Breast epithelium (tissue), 3 donors: ENCODE results near the gene CRK.

Experiments used
- CTCF ChIP-seq, 3 donors: fragments of 450-650 bp; IDR thresholded peaks; one replicate each; pipeline ENCODE4 v1.5.1; 2016 to 2017; ENCODE audit warnings: antibody characterized with exemption in 3 of 3, mild to moderate bottlenecking in 3 of 3, moderate library complexity in 3 of 3
- POLR2A ChIP-seq: fragments of 450-650 bp; IDR thresholded peaks from one replicate; pipeline ENCODE4 v1.6.1; 2016; ENCODE audit warnings: antibody characterized with exemption, mild to moderate bottlenecking, moderate library complexity
- POLR2AphosphoS5 ChIP-seq, 3 donors: sonication (generic); formaldehyde crosslinking; IDR thresholded peaks; one replicate each; pipeline ENCODE4 v1.6.1; 2017; ENCODE audit warnings: antibody characterized with exemption in 3 of 3

GRCh38 chr17:1390432-1391367 is 65.3 kb downstream of the CRK start:
- TF ChIP-seq CTCF (IDR thresholded peaks at IDR 0.05) (no peak), POLR2A (no peak), POLR2AphosphoS5 (IDR thresholded peaks at IDR 0.05) (no peak)
